Adrenal gland (tissue), 5 donors: ENCODE data around the gene ASXL1.

ENCODE experiments used
- POLR2A ChIP-seq, 2 donors: fragments of 450-650 bp; IDR thresholded peaks; one replicate each; pipeline ENCODE4 v1.6.1; 2017; ENCODE audit warnings: antibody characterized with exemption in 2 of 2, mild to moderate bottlenecking in 2 of 2, moderate library complexity in 1 of 2
- TF ChIP-seq, protein P1 (sequence below), 6 experiments: fragments of 450-650 bp in 4 of 6; fragments of 200-600 bp in 2 of 6; sonication (generic) in 1 of 6; IDR thresholded peaks; 1 replicate in 5 of 6; 2 replicates in 1 of 6; pipeline versions ENCODE4 v1.5.1 to v1.8.0; 2016 to 2021; ENCODE audit warnings: antibody characterized with exemption in 6 of 6, mild to moderate bottlenecking in 2 of 6, moderate library complexity in 1 of 6
- donor health status: DM: no; HTN: no; CAD: no.

DNA sequence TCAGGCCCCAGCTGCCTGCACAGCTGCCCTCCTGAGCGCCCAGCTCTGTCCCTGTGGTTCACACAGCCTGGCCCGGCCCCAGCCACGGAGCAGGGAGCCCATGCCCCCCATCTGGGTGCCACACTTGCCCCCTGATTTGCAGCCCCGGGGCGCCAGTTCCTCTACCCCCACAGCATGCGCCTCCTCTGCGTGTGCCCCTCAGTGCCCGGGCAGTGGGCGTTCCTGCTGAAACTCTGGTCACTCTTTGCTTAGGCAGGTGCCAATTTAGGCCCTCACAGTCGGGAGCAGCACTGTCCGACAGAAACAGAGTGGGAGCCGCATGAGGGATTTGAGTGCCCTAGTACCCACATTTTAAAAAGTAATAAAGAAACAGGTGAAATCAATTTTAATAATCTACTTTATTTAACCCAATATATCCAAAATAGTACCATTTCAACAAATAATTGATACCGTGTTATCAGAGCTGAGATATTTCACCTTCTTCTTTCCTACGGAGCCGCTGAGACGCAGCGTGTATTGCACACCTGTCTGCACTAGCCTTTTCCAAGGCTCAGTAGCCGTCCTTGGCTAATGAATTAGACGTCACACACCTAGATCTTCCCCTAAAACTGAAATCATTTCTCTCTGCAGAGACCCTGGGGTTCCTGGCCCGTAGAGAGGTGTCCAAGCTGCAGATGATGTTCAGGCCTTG is 106.4 kb downstream of the ASXL1 start:
- TF ChIP-seq, protein P1, sequence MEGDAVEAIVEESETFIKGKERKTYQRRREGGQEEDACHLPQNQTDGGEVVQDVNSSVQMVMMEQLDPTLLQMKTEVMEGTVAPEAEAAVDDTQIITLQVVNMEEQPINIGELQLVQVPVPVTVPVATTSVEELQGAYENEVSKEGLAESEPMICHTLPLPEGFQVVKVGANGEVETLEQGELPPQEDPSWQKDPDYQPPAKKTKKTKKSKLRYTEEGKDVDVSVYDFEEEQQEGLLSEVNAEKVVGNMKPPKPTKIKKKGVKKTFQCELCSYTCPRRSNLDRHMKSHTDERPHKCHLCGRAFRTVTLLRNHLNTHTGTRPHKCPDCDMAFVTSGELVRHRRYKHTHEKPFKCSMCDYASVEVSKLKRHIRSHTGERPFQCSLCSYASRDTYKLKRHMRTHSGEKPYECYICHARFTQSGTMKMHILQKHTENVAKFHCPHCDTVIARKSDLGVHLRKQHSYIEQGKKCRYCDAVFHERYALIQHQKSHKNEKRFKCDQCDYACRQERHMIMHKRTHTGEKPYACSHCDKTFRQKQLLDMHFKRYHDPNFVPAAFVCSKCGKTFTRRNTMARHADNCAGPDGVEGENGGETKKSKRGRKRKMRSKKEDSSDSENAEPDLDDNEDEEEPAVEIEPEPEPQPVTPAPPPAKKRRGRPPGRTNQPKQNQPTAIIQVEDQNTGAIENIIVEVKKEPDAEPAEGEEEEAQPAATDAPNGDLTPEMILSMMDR (IDR thresholded peaks at IDR 0.05): no peak
- no peak for TF ChIP-seq POLR2A (IDR thresholded peaks at IDR 0.05)
